Calu3 (cell line): ENCODE measurements around the gene IGF2. TPM values are rescaled to one million over a fixed set of nuclear protein-coding genes. Genes with fewer than 3 reads are reported as not detected.

Experiments used
- BruUV-seq: library from RNA; stranded (reverse); fragments of 400-500 nt; replicated peaks from 2 replicates; lab custom pipeline; 2021; lab: Mats Ljungman, UMichigan
- CTCF ChIA-PET: fragments of 300-600 bp; sonication (Branson Sonifier 250); formaldehyde crosslinking; loops from one replicate; lab custom pipeline; 2022; ENCODE audit warnings: antibody characterized with exemption; lab: Charles Lee
- DNase-seq: peaks from one replicate; pipeline ENCODE4 v3.0.0; 2022
- H3K27ac Mint-ChIP-seq: one replicate; pipeline ENCODE4 v1.8.0; 2022; ENCODE audit warnings: mixed read lengths; ENCODE audit not compliant: unreplicated experiment
- H3K27me3 Mint-ChIP-seq: one replicate; pipeline ENCODE4 v1.8.0; 2022; ENCODE audit warnings: mixed read lengths; ENCODE audit not compliant: unreplicated experiment
- H3K36me3 Mint-ChIP-seq: one replicate; pipeline ENCODE4 v1.8.0; 2022; ENCODE audit warnings: mild to moderate bottlenecking, moderate library complexity, mixed read lengths; ENCODE audit not compliant: insufficient read depth, unreplicated experiment
- H3K4me1 Mint-ChIP-seq: one replicate; pipeline ENCODE4 v1.8.0; 2022; ENCODE audit warnings: mild to moderate bottlenecking, low read depth, mixed read lengths; ENCODE audit not compliant: unreplicated experiment
- H3K4me3 Mint-ChIP-seq: one replicate; pipeline ENCODE4 v1.8.0; 2022; ENCODE audit warnings: mild to moderate bottlenecking, low read depth, moderate library complexity, mixed read lengths; ENCODE audit not compliant: unreplicated experiment
- H3K9me3 Mint-ChIP-seq: one replicate; pipeline ENCODE4 v1.8.0; 2022; ENCODE audit warnings: low read depth, mixed read lengths; ENCODE audit not compliant: unreplicated experiment
- intact Hi-C: fragments of 100-400 bp; cut with micrococcal nuclease; formaldehyde crosslinking; loops from one replicate; pipeline ENCODE4 v1.10.0; 2022; ENCODE audit not compliant: unreplicated experiment
- total RNA-seq: library from RNA; stranded (reverse); gene quantifications from 2 replicates; pipeline ENCODE4 v1.2.3, GENCODE V29; 2022
- TF ChIP-seq, protein P1 (sequence below): fragments of 200-600 bp; IDR thresholded peaks from one replicate; pipeline ENCODE4 v1.8.0; 2022; ENCODE audit warnings: antibody characterized with exemption; ENCODE audit not compliant: unreplicated experiment

IGF2 gene
- total RNA-seq, 1 experiment from 2014 or later, result 0.45 TPM

DNA sequence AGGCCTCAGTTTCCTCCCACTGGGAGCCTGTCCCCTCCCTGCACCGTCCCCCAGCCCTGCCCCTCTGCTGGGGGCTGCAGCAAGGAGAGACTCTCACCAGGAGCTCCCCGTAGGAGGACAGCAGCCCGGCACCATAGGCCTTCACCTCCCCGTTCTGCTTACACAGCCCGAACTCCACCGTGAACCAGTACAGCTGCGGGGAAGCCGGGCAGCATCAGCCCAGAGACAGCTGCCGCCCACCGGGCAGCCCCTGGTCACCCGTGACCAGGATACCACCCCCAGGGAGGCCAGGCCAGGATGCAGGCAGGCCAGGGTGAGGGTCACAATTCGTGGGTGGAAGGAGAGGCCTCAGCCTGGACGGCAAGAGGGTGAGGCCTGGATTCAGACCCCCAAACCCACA lies 26.4 kb upstream of the IGF2 start:
- Mint-ChIP-seq H3K36me3 (peaks cover 11% of the 10 kb centered on the region), H3K27me3 (peaks cover 38% of the 10 kb centered on the region), H3K9me3 (no peaks in the 10 kb centered on the region), H3K4me3 (no peak overlapping the region), H3K27ac (no peak overlapping the region), H3K4me1 (peaks cover 9% of the 10 kb centered on the region)
- CTCF ChIA-PET, result interaction anchor here (0.8 kb wide), 1 partner anchor 9 kb away, joined by 3 read pairs; no protein-coding TSS in a partner anchor
- no peak for DNase-seq
- no TSS peak for BruUV-seq
- intact Hi-C loops, result no loop called here
- TF ChIP-seq, protein P1, sequence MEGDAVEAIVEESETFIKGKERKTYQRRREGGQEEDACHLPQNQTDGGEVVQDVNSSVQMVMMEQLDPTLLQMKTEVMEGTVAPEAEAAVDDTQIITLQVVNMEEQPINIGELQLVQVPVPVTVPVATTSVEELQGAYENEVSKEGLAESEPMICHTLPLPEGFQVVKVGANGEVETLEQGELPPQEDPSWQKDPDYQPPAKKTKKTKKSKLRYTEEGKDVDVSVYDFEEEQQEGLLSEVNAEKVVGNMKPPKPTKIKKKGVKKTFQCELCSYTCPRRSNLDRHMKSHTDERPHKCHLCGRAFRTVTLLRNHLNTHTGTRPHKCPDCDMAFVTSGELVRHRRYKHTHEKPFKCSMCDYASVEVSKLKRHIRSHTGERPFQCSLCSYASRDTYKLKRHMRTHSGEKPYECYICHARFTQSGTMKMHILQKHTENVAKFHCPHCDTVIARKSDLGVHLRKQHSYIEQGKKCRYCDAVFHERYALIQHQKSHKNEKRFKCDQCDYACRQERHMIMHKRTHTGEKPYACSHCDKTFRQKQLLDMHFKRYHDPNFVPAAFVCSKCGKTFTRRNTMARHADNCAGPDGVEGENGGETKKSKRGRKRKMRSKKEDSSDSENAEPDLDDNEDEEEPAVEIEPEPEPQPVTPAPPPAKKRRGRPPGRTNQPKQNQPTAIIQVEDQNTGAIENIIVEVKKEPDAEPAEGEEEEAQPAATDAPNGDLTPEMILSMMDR, result no peak

GRCh38 chr11:2164861-2165555 lies 25.8 kb upstream of the IGF2 start:
- no peak overlapping the region for H3K27ac Mint-ChIP-seq
- no TSS peak for BruUV-seq

GRCh38 chr11:2164081-2164480 lies 24.9 kb upstream of the IGF2 start:
- TF ChIP-seq, protein P1, result no peak
- Mint-ChIP-seq H3K4me1 (peaks cover 9% of the 10 kb centered on the region), H3K27me3 (peaks cover 49% of the 10 kb centered on the region), H3K4me3 (no peak overlapping the region), H3K36me3 (peaks cover 10% of the 10 kb centered on the region), H3K27ac (no peak overlapping the region), H3K9me3 (no peaks in the 10 kb centered on the region)
- CTCF ChIA-PET, result no interaction called here
- no peak for DNase-seq
- intact Hi-C loops, result no loop called here
- no TSS peak for BruUV-seq

More at GRCh38 chr11:2164861-2165555, 25.8 kb upstream of the IGF2 start:
- H3K36me3 Mint-ChIP-seq, result peaks cover 11% of the 10 kb centered on the region
- peaks cover 9% of the 10 kb centered on the region for H3K4me1 Mint-ChIP-seq
- no peaks in the 10 kb centered on the region for H3K9me3 Mint-ChIP-seq
- CTCF ChIA-PET, result interaction anchor here (0.8 kb wide), 2 partner anchors 9 to 11 kb away, joined by 3 read pairs; no protein-coding TSS in a partner anchor
- DNase-seq, result no peak
- peaks cover 40% of the 10 kb centered on the region for H3K27me3 Mint-ChIP-seq
- H3K4me3 Mint-ChIP-seq, result no peak overlapping the region
- intact Hi-C loops, result no loop called here
- TF ChIP-seq, protein P1, result no peak

DNA sequence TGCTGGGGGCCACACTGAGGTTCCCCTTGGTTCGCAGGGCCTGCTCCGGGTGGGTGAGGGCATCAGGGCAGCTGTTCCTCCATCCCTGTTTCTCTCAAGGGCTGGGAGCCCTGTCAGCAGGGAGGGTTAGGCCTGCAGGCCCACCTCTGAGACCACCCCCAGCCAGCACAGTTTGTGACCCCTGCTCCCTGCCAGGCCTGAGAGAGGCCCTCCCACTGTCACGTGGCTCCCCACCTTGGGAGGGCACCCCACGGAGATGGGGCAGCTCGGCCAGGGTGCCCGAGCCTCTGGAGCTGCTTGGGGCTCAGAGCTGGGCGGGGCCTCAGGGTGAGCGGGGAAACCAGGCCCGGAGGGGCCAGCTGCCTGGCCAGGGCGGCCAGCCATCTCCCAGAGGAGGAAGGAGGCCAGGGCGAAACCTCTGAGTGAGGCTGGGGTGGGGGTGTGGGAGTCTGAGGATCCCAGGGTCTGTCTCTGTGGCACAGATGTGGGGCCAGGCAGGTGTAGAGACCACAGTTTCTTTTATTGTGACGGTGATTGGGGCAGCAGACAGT lies 24.3 kb upstream of the IGF2 start:
- Mint-ChIP-seq H3K36me3 (peaks cover 4% of the 10 kb centered on the region), H3K4me1 (peaks cover 6% of the 10 kb centered on the region), H3K9me3 (no peaks in the 10 kb centered on the region), H3K27me3 (peaks cover 55% of the 10 kb centered on the region), H3K27ac (no peak overlapping the region), H3K4me3 (no peak overlapping the region)
- CTCF ChIA-PET, result interaction anchor here (0.5 to 1.0 kb wide), 2 partner anchors 13 to 142 kb away, joined by 4 to 10 read pairs; no protein-coding TSS in a partner anchor
- intact Hi-C loops, result no loop called here
- DNase-seq, result no peak
- BruUV-seq, result no TSS peak
- TF ChIP-seq, protein P1, result no peak
